GM20000 (cell line): Measurements from ENCODE around the gene GLOD5.

Experiments used
- DNase-seq: peaks from one replicate; pipeline ENCODE4 v3.0.0; 2012; ENCODE audit warnings: low spot score
- CTCF ChIP-seq: IDR thresholded peaks from 2 replicates; pipeline ENCODE4 v1.5.1; 2012; ENCODE audit warnings: mild to moderate bottlenecking, control low read depth; ENCODE audit errors: extremely low read depth, missing control alignments

The GLOD5 gene

GRCh38 chrX:48786825-48787504, 25.4 kb downstream of the GLOD5 start:
- no peak for DNase-seq
- no peak for TF ChIP-seq CTCF

- no peak for TF ChIP-seq CTCF
- DNase-seq: no peak
Measured at GRCh38 chrX:48787505-48788443, 26.2 kb downstream of the GLOD5 start.

GRCh38 chrX:48789366-48790220, 28.0 kb downstream of the GLOD5 start:
- DNase-seq: no peak
- no peak for TF ChIP-seq CTCF

GRCh38 chrX:48790477-48790876, 28.9 kb downstream of the GLOD5 start:
- no peak for TF ChIP-seq CTCF

GRCh38 chrX:48791063-48791820, 29.7 kb downstream of the GLOD5 start:
- TF ChIP-seq CTCF: no peak
- no peak for DNase-seq

More at GRCh38 chrX:48790477-48790876, 28.9 kb downstream of the GLOD5 start:
- DNase-seq: no peak

GRCh38 chrX:48792219-48792618, 30.7 kb downstream of the GLOD5 start:
- TF ChIP-seq CTCF: no peak
- DNase-seq: no peak
